22Rv1 (cell line): ENCODE results near the gene TTLL9.

ENCODE experiments used
- H3K27ac ChIP-seq: fragments of 450-650 bp; 2 replicates; pipeline ENCODE4 v1.5.1; 2017
- ZFX ChIP-seq: fragments of 450-650 bp; IDR thresholded peaks from 2 replicates; pipeline ENCODE4 v1.6.1; 2017; ENCODE audit warnings: antibody characterized with exemption, borderline replicate concordance
- TF ChIP-seq, protein P1 (sequence below): fragments of 450-650 bp; IDR thresholded peaks from 2 replicates; pipeline ENCODE4 v1.5.1; 2017; ENCODE audit warnings: mild to moderate bottlenecking

The TTLL9 gene

DNA sequence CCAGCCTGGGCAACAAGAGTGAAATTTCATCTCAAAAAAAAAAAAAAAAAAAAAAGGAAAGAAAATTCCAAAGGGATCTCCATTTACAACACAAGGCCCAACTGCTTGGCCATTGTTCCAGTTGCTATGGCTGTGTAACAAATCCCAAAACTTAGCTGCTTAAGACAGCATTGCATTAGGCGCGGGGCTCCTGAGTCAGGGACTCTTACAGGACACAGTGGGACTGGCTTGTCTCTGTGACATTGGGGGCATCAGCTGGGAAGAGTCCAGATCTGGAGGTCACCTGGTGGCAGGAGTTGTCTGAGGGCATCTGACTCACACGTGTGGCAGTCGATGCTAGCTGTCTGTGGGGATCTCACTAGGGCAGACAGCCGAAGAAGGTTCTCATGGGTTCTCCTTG lies 35.6 kb downstream of the TTLL9 start:
- no peak overlapping the region for H3K27ac ChIP-seq
- TF ChIP-seq, protein P1, sequence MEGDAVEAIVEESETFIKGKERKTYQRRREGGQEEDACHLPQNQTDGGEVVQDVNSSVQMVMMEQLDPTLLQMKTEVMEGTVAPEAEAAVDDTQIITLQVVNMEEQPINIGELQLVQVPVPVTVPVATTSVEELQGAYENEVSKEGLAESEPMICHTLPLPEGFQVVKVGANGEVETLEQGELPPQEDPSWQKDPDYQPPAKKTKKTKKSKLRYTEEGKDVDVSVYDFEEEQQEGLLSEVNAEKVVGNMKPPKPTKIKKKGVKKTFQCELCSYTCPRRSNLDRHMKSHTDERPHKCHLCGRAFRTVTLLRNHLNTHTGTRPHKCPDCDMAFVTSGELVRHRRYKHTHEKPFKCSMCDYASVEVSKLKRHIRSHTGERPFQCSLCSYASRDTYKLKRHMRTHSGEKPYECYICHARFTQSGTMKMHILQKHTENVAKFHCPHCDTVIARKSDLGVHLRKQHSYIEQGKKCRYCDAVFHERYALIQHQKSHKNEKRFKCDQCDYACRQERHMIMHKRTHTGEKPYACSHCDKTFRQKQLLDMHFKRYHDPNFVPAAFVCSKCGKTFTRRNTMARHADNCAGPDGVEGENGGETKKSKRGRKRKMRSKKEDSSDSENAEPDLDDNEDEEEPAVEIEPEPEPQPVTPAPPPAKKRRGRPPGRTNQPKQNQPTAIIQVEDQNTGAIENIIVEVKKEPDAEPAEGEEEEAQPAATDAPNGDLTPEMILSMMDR: no peak
- no peak for TF ChIP-seq ZFX

DNA sequence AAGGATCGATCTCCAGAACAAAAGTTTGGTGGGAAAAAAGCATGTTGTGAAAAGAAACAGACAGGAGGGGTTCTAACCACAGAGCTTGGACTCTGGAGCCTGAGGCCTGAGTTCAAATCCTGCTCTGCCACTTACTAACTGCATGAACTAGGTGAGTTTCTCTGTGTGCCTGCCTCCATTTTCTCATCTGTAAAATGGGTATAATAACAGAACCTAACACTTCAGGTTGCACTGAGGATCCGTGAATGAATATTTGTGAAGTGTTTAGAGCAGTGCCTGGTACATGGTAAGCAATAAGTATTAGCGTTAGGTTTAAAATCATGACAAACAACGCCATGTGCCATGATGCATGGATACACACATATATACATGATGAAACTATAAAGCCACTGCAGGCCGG lies 36.6 kb downstream of the TTLL9 start:
- TF ChIP-seq, protein P1: no peak
- TF ChIP-seq ZFX: no peak
- H3K27ac ChIP-seq: no peak overlapping the region

DNA sequence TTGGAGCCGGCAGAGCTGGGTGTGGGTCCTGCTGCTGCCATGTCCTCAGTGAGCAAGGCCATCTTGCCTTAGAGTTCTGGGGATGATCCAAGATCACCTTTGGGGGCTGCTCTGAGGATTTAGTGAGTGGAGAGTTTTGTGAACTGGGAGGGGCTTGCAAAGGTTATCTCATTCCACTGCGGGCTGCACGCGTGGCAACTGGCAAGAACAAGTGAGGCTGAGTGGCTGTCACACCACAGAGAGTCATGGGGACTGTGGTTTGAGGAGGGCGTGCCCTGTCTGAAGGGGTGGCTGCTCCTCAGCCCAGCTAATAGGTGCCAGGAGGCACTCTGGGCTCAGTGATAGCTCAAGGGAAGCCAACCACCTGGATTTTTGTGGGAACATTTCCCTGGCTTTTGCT lies 37.6 kb downstream of the TTLL9 start:
- TF ChIP-seq, protein P1: no peak
- TF ChIP-seq ZFX: no peak
- H3K27ac ChIP-seq: no peak overlapping the region

DNA sequence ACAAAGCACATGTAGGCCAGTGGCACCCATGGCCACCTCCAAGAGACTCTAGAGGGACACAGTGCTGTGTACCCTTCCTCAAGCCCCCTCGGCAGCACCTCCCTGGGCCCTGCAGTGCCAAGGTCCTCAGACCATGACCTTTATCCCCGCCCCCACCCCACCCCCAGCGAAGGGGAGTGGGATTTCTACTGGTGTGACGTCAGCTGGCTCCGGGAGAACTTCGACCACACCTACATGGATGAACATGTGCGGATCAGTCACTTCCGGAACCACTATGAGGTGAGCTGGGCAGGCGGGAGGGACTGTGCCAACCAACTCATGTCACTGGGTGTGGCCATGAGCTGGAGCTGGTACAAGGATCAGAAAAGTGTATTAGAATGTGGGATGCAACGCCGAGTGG lies 38.0 kb downstream of the TTLL9 start:
- H3K27ac ChIP-seq: no peak overlapping the region
- no peak for TF ChIP-seq ZFX
- TF ChIP-seq, protein P1: no peak

DNA sequence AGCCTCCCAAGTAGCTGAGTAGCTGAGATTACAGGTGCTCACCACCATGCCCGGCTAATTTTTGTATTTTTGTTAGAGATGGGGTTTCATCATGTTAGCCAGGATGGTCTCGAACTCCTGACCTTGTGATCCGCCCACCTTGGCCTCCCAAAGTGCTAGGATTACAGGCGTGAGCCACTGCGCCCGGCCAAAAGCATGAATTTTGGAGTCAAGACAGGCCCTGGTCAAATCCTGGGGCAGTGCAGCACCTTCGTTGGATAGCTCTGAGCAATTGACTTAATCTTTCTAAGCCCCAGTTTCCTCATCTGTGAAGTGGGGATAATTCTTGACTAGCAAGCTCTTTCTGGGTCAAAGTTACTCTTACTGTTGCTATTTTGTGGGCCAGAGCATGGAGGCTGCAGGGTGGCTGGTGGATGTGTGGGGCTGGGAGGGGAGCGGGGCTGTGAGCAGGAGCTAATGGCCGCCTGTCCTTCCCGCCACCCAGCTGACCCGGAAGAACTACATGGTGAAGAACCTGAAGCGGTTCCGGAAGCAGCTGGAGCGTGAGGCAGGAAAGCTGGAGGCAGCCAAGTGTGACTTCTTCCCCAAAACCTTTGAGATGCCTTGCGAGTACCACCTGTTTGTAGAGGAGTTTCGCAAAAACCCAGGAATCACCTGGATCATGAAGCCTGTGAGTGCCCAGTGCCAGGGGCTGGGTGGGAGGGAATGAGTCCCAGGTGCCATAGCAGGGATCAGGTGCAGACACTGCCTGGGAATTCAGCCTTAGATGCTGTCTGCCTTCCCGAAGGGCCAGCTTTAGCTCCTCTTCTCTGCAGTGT lies 39.0 kb downstream of the TTLL9 start:
- no peak for TF ChIP-seq ZFX
- TF ChIP-seq, protein P1: no peak
- no peak overlapping the region for H3K27ac ChIP-seq

DNA sequence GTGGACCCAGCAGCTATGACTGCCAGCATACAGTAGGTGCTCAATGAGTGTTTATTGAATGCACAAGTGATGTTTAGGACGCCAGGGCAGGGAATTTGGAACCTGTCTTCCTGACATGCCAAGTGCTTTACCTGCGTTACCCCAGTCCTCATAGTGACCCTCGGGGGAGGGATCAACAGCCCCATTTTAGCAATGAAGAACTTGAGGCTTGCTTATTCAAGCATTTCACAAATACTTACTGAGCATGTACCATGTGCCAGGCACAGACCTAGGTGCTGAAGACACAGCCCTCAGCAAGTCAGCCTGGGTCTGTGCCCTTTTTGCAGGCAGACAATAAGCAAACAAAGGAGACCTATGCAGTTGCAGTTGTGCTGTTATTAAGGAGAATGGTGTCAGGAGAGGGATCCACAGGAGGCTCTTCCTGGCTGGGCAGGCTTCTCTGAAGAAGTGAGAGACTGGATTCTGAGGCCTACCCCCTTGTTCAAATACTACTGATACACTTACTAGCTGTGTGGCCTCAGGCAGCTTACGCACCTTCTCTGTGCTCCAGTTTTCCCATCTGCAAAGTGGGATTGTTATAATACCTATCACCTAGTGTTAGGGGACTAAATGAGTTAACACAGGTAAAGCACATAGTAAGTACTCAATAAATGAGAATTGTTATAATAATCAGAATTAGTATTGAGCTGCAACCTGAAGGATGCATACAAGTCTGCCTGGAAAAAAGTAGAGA lies 39.8 kb downstream of the TTLL9 start:
- no peak for TF ChIP-seq ZFX
- TF ChIP-seq, protein P1: no peak
- H3K27ac ChIP-seq: no peak overlapping the region
